GM18505 (cell line): ENCODE measurements around the gene C4B.

Experiments used
- ATAC-seq: cut with Tn5 transposase; IDR thresholded peaks from one replicate; pipeline ENCODE4 v1.9.1; 2021; ENCODE audit not compliant: unreplicated experiment
- POLR2A ChIP-seq: IDR thresholded peaks from 4 replicates; pipeline ENCODE4 v1.6.1; 2011; ENCODE audit warnings: borderline replicate concordance; ENCODE audit not compliant: insufficient read depth, insufficient read length; ENCODE audit errors: extremely low read depth

Gene C4B

GRCh38 chr6:32081168-32081990, 66.8 kb downstream of the C4B start:
- TF ChIP-seq POLR2A: no peak
- no peak for ATAC-seq

- TF ChIP-seq POLR2A: no peak
- no peak for ATAC-seq
These were observed 67.9 kb downstream of the C4B start for GRCh38 chr6:32082478-32082877.

GRCh38 chr6:32082935-32083334, 68.3 kb downstream of the C4B start:
- TF ChIP-seq POLR2A: no peak
- ATAC-seq: no peak

- TF ChIP-seq POLR2A: no peak
- no peak for ATAC-seq
These were observed 69.5 kb downstream of the C4B start for GRCh38 chr6:32083812-32084768.

- no peak for ATAC-seq
- TF ChIP-seq POLR2A: no peak
These were observed 70.2 kb downstream of the C4B start for GRCh38 chr6:32084780-32085179.
